GM12878 (cell line): ENCODE measurements around the gene BAG5.

Experiments used
- CTCF ChIP-seq, 3 experiments: IDR thresholded peaks in 2 of 3; conservative IDR thresholded peaks in 1 of 3; 2 replicates each; pipeline ENCODE4 v1.5.1; 2011; ENCODE audit warnings: low read depth in 3 of 3, low read length in 3 of 3, mild to moderate bottlenecking in 3 of 3, control low read depth in 2 of 3, moderate library complexity in 2 of 3, inconsistent platforms in 1 of 3, mixed read lengths in 1 of 3; ENCODE audit not compliant: control insufficient read depth in 2 of 3, insufficient read depth in 1 of 3; ENCODE audit errors: extremely low read depth in 1 of 3
- RCOR1 ChIP-seq: conservative IDR thresholded peaks from 2 replicates; pipeline ENCODE4 v1.6.1; 2012; ENCODE audit warnings: low read depth, low read length, improper control_type of control experiment
- ZNF274 ChIP-seq: IDR thresholded peaks from one replicate; pipeline ENCODE4 v1.8.0; 2011; ENCODE audit not compliant: insufficient read length, insufficient read depth
- ZZZ3 ChIP-seq: IDR thresholded peaks from 2 replicates; pipeline ENCODE4 v1.6.1; 2011; ENCODE audit warnings: low read depth; ENCODE audit not compliant: control insufficient read depth, insufficient read length

DNA sequence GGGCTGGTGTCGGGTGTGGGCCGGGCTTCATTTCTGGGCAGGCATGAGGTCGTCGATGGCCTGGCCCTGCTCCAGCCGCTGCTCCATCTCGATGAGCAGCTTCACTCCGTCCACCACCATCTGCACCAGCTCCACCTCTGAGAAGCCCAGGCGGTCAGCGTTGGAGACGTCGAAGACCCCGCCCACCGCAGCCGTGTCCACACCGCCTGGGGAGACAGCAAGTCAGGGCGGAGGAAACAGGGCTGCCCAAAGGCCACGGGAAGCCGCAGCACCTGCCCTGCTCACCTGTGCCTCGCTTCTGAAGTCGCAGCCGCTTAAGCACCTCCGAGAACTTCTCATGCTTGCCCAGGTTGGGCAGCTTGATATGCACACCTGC is 42.6 kb downstream of the BAG5 start:
- TF ChIP-seq ZNF274 (no peak), CTCF (IDR thresholded peaks at IDR 0.05 in 2 of 3, conservative IDR thresholded peaks at IDR 0.05 in 1 of 3; ENCODE audit: control insufficient read depth in 2 of 3, extremely low read depth in 1 of 3, insufficient read depth in 1 of 3, low read depth in 3 of 3, low read length in 3 of 3) (no peak), ZZZ3 (no peak), RCOR1 (no peak)
